RWPE1 (cell line): ENCODE results near the gene NXPH1.

ENCODE experiments used
- CTCF ChIA-PET: fragments of 350-600 bp; sonication (Branson Sonifier 250); formaldehyde crosslinking; extraction: SDS; loops from one replicate; lab custom pipeline; 2021; lab: Yijun Ruan, JAX
- POLR2A ChIA-PET: fragments of 400-600 bp; formaldehyde crosslinking; extraction: SDS; loops from one replicate; lab custom pipeline; 2020; ENCODE audit warnings: antibody characterized with exemption; ENCODE audit not compliant: low non-redundant PET; lab: Yijun Ruan, JAX
- DNase-seq: peaks from one replicate; pipeline ENCODE4 v3.0.0; 2012; ENCODE audit warnings: low spot score
- H3K27ac ChIP-seq: fragments of 450-650 bp; 2 replicates; pipeline ENCODE4 v1.5.1; 2017
- CTCF ChIP-seq: fragments of 450-650 bp; conservative IDR thresholded peaks from 2 replicates; pipeline ENCODE4 v1.5.1; 2017; ENCODE audit warnings: low read depth, mild to moderate bottlenecking

NXPH1 gene

GRCh38 chr7:8668627-8669500 is 235.5 kb downstream of the NXPH1 start:
- CTCF ChIA-PET = no interaction called here
- no peak for TF ChIP-seq CTCF

GRCh38 chr7:8669501-8669851 is 236.1 kb downstream of the NXPH1 start:
- TF ChIP-seq CTCF = no peak
- ChIA-PET POLR2A (no interaction called here), CTCF (no interaction called here)
- DNase-seq = no peak
- no peak overlapping the region for H3K27ac ChIP-seq

More at GRCh38 chr7:8668627-8669500, 235.5 kb downstream of the NXPH1 start:
- no peak overlapping the region for H3K27ac ChIP-seq
- POLR2A ChIA-PET = no interaction called here
- DNase-seq = no peak

- TF ChIP-seq CTCF = no peak
- H3K27ac ChIP-seq = no peak overlapping the region
- ChIA-PET CTCF (no interaction called here), POLR2A (no interaction called here)
- no peak for DNase-seq
Observed at GRCh38 chr7:8684426-8684825, 251.0 kb downstream of the NXPH1 start.

DNA sequence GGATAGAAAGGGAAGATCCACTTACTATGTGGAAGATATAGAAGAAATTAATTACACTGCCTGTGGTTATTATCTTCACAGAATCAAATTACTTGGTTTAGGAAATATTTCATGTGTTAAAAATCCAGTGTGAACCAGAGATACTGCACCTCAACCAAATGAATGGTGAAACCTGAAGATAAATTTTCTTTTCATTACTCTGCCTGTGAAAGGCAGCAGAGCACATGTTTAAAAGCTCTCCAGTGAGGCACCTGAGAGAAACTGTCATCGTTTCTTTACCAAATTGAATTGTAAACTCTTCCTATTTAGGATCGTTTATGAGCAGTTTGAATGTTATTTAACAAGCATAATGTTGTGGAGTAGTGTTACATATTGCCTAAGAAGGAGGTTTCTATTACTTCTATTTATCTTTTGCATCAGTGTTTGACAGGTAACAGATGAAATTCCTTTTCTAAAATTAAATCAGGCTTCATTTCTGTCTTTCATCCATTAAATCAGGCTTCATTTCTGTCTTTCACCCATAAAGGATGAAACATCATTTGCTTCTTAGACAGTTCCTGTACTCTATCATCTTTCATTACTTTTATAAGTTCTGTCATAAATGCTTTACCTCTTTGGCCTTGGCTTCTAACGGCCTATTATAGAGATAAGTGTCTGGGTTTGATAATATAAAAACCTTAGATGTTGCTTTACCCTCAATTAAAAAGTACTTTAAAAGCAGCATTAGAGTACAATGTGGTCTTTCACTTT is 266.6 kb downstream of the NXPH1 start:
- no peak overlapping the region for H3K27ac ChIP-seq
- no peak for DNase-seq
- TF ChIP-seq CTCF = no peak
- ChIA-PET CTCF (no interaction called here), POLR2A (no interaction called here)

DNA sequence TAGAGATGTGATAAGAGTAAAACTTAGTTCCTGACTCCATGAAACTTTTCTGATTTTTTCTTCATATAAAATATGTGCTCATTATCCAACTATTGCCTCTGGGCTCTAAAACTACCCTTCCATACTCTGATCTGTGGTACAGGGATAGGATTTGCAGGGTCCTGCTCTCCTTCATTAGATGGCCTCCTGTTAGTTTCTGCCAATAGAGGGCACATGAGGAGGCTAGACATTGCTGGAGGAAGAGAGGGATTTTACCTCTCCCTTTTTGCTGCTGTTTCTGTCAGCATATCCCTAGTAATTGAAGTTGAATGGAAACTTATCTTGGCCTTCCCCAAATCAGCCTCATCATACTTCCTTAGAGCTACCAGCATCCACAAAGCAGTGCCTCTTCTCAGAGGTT is 269.4 kb downstream of the NXPH1 start:
- CTCF ChIA-PET = no interaction called here
- no peak overlapping the region for H3K27ac ChIP-seq

GRCh38 chr7:8710124-8710523 is 276.7 kb downstream of the NXPH1 start:
- CTCF ChIA-PET = no interaction called here
- H3K27ac ChIP-seq = no peak overlapping the region
- POLR2A ChIA-PET = no interaction called here
- no peak for DNase-seq
- no peak for TF ChIP-seq CTCF

More for the DNA sequence above, 269.4 kb downstream of the NXPH1 start:
- TF ChIP-seq CTCF = no peak
- DNase-seq = no peak
- POLR2A ChIA-PET = no interaction called here
